GM19397 (cell line): ENCODE data around the gene ATXN1.
"Not testable (repeated sequence)": the region's sequence is repeated elsewhere in the genome, so short reads cannot be mapped to it uniquely, and the experiment has no call there.

ENCODE experiments used
- ATAC-seq: cut with Tn5 transposase; IDR thresholded peaks from one replicate; pipeline ENCODE4 v1.9.1; 2021; ENCODE audit warnings: mild to moderate bottlenecking, moderate library complexity; ENCODE audit not compliant: unreplicated experiment

ATXN1 gene

GRCh38 chr6:16470502-16471221 lies 290.6 kb downstream of the ATXN1 start:
- no peak for ATAC-seq

DNA sequence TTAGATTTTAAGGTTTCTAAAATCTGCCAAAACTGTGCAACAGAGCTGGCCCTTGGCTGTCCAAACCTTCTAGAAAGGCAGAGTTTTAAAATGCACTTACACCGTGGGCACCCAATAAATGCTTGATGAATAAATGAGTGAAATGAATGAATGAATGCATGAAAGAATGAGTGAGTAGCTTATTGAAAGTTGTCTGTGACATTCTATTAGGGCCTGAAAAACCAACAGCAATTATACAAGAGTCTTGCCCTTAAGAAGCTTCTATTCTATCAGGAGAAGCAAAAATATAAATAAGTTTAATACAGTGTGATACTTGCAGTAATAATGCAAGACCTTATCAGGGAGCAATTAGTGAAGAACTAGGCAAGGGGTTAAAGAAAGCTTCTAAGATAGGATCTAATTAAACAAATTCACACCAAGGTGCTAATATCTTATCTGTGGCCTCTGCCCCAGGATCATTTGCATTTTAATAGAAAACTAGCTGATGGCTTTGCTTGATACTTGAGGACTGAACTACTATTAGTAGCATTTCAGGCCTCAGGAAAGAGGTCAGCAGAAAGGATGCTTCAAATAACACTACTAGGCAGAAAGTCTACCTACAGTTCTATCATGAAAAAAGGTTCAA lies 292.2 kb downstream of the ATXN1 start:
- ATAC-seq: no peak

DNA sequence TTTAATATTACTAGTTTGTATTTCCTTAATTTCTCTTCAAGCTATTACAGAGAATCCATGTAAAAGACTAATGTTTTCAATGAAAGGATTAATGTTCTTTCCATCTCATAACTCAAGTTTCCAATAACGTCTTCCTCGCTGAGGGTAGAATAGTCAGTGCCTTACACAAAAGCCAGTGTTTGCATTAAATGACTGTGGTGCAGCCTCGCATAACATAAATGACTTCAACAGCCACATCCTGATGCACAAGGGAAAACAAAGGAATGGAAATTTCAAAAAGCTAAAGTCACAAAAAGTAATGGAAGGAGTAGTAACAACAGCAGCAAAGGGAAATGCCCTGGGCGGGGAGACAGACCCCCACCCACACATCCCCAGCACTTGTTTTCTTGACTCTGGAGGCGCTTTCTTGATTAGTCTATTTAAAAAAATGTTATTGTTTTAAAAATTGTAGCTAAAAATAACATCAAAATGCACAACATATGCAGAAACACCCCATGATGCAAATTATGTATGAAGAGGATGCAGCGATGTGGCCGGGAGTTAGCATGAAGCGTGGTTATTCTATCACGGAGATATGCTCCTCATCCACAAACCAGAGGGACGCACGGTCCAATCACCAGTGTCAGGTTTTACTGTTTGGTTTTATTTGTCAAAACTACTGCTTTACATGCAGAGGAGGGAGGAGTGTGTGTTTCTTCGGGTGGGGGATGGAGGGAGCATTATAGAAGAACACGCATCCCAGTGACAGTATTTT lies 294.3 kb downstream of the ATXN1 start:
- ATAC-seq: no peak

DNA sequence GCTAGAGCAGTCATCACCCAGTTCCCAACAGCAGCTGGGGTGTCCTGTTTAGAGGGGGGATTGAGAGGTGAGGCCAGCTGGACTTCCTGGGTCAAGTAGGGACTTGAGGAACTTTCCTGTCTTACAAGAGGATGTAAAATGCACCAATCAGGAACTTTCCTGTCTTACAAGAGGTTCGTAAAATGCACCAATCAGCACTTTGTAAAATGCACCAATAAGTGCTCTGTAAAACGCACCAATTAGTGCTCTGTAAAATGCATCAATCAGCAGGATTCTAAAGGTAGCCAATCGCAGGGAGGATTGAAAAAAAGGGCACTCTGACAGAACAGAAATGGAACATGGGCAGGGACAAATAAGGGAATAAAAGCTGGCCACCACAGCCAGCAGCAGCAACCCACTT lies 297.2 kb downstream of the ATXN1 start:
- no peak for ATAC-seq

- ATAC-seq: not testable (repeated sequence)
Measured at GRCh38 chr6:16463246-16463645, 298.0 kb downstream of the ATXN1 start.

DNA sequence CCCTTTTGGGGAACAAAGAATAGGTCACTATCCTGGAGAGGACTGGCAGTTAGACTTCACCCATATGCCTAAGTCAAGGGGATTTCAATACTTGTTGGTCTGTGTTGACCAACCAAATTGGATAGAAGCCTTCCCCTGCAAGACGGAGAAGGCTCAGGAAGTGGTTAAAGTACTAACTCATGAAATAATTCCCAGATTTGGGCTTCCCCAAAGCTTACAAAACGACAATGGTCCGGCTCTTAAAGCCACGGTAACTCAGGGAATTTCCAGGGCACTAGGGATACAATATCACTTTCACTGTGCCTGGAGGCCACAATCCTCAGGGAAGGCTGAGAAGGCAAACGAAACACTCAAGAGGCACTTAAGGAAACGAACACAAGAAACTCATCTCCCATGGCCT lies 299.8 kb downstream of the ATXN1 start:
- ATAC-seq: no peak

DNA sequence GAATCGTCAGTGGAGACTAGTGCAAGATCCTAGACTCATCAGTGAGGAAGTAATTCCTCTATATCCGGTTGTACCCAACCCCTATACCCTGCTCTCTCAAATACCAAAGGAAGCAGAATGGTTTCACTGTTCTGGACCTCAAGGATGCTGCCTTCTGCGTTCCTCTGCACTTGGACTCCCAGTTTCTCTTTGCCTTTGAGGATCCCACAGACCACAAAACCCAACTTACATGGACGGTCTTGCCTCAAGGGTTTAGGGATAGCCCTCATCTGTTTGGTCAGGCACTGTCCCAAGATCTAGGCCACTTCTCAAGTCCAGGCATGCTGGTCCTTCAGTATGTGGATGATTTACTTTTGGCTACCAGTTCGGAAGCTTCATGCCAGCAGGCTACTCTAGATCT lies 301.8 kb downstream of the ATXN1 start:
- not testable (repeated sequence) for ATAC-seq

DNA sequence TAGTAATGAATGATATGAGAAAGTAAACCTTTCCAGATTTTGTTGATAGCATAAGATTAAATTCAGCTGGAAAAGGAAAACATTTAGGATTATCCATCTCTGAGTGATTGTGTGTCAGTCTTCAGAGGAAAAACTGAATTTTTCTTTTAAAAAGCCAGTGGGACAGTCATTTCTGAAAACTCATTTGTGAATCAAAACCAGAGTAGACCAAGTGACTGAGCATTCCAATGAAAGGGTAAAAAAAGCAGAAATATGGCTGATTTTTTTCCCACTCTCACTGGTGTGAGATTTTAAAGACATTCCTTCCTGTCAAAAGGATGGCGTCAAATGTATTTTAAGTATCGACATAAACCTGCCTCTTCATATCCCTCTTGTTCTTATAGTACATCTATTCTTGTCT lies 308.9 kb downstream of the ATXN1 start:
- ATAC-seq: no peak

GRCh38 chr6:16450821-16451220 lies 310.4 kb downstream of the ATXN1 start:
- ATAC-seq: no peak

GRCh38 chr6:16450285-16450684 lies 311.0 kb downstream of the ATXN1 start:
- no peak for ATAC-seq

DNA sequence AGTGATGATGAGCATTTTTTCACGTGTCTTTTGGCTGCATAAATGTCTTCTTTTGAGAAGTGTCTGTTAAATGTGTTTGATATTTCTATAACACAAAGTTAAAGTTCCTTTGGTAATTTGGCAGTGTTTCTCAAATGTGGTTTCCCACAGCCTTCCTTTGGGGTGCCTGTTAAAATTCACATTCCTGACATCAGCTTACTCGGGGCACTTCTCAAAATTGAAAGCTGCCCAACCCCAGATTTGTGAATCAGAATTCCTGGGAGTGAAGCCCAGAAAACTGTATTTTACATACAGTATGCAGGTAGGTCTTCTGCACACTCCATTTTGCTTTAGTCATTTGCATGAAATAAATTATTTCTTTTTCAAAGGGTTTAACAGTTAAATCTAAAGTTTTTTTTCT lies 315.0 kb downstream of the ATXN1 start:
- no peak for ATAC-seq

- ATAC-seq: no peak
Measured at GRCh38 chr6:16442031-16442430, 319.2 kb downstream of the ATXN1 start.

- ATAC-seq: no peak
Measured at GRCh38 chr6:16441262-16441661, 320.0 kb downstream of the ATXN1 start.

GRCh38 chr6:16440636-16441212 lies 320.5 kb downstream of the ATXN1 start:
- ATAC-seq: no peak

DNA sequence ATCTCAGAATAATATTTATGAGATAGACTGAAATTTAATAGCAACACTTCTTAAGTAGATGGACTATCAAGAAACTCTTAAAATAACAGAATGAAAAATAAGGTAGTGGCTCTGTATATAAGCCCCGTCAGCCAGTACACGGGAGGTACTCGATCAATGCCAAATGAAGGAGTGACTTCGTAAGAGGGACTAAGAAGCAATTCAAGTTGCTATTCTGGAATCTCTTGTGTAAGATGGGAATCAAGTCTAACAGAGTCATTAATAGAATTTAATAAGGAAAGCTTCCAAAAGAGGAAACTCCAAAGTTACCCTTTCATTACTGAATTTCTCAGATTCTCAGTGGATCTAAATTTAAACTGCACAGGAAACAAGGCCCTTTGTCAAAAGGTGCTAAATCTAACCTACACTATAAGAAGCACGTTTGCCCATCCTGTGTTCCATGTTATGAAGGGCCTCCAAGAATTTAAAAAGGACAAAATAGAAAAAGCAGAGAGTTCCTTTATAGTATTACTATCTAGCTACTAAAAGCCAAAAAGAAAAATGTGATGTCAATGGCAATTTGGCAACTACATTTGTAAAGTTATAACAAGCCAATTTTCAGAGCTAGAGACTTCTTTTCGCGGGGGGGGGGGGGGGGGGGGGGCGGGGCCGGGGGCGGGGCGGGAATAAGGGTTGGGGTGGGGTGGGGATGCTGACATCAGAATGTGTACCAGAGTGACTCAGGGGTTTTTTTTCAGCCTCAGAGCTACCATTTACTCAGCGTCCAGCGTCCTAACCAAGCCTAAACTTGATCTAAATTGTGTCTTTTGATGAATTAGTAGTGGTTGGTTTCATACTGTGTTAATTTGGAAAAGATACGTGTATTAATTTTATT lies 322.3 kb downstream of the ATXN1 start:
- no peak for ATAC-seq

- ATAC-seq: no peak
Measured at GRCh38 chr6:16437984-16438383, 323.3 kb downstream of the ATXN1 start.

DNA sequence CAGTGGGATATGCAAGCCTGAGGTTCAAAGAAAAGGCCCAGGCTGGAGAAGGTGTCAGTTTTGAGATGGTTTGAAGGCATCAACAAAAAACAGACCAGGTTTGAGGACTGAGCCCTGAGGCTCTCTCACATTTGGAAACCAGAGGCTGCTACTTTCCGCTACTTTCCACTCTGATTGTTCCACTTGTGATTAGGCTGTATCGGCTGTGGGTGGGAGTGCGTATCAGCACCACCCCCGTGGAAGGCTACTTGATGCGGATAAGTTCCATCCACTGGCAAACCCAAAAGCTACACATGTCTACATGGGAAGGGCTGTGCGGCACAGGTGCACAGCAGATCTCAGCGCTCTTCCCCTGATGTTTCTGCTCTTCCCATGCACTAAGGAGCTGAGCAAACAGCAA lies 324.2 kb downstream of the ATXN1 start:
- ATAC-seq: no peak

GRCh38 chr6:16436550-16436949 lies 324.7 kb downstream of the ATXN1 start:
- no peak for ATAC-seq

DNA sequence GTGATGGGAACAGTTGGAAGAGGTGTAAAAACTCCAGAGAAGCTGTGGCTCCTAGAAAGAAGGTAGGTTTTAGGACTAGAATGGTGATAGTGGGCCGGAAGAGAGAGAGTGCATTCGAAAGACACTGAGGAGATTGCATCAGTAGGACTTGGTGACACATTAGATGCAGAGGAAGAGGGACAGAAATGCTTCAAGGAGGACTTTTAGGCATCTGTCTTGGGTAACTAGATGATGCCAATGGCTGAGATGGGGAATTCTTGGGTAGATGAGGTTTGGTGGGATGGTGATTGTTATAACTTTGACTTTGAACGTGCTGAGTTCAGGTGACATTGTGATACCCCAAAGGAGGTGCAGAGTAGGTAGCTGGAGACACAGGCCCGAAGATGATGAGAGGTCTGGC lies 326.4 kb downstream of the ATXN1 start:
- no peak for ATAC-seq

GRCh38 chr6:16433338-16433890 lies 327.8 kb downstream of the ATXN1 start:
- no peak for ATAC-seq
